Activated CD4-positive, alpha-beta T cell treated with anti-CD3 and anti-CD28 coated beads for 24 hours (primary cell): ENCODE data around the gene LITAFD.

Experiments used
- DNase-seq, 2 donors: peaks; one replicate each; pipeline ENCODE4 v3.0.0-alpha.2; 2020; ENCODE audit warnings: low read depth in 2 of 2

The LITAFD gene

DNA sequence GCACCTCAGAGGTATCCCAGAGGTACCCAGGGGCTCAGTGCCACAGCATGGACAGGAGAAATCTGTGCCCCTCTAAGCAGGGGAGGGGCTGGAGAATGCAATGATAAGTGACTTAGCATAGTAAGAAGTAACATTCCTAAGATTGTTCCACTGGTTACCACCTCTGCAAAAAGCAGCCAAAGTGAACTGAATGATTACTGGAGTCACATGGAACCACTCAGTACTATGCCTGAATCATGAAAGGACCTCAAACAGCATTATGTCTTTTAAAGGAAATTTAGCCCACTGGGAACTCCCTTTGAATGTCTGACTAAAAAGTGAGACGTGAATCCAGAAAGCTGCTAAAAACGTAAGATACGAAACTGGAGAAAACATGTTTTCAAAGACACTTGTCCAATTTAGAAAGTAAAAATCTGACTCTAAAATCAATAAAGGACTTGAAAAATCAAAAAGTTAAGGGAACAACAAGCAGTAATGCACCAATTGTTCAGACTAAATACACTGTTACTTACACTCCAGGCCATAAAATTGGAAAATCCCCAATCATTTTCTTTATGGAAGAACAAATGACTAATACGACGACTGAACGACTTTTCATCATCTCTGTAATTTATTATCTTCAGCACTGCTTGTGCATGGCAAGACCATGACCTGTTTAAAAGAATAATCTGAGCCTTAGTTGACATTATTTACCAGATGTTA lies 38.6 kb downstream of the LITAFD start:
- no peak for DNase-seq

DNA sequence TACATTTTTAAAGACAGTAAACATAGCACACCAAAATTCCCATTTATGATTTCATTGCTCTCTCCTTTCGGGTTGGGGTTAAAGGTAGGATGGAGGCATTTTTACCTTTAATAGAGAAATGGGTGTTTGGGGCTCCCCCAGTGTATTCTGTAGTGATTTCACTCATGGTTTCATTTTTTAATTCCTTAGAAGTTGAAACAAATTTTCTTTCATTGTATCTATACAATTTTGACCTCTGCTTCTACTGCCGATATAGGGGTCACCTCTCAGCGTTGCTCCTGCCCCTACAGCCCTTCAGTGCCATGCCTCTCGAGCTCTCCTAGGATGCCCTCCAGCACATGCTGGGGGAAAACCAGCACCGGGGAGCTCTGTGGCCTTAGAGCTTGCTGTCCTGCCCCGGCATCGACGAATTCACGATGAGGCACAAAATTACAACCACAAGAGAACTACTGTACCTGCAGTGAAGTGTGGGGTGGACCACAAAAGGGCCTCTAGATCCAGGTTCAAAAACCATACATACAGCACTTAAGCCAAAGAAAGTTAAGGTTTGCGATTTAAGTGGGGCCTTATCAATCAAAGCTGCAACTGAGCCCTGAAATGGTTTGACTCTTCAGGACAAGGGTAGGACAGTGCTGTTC lies 39.3 kb downstream of the LITAFD start:
- no peak for DNase-seq

DNA sequence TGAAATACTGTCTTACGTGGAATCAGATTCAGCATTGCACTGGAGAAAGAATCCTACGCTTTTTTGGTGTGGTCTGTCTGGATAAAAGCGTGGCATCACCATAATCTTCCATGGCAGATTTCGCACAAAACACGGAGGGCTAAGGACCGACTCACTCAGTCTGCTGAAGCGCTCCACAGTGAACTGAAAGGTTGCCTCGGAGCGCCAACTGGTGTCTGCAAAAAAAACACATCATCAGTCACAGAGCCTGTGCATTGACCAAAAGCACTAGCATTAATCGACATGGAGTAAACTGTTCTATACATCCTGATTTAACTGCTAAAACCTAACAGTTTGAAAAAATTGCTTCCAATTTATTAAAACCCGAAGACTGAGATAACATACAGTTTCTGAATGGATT lies 41.0 kb downstream of the LITAFD start:
- DNase-seq = no peak

DNA sequence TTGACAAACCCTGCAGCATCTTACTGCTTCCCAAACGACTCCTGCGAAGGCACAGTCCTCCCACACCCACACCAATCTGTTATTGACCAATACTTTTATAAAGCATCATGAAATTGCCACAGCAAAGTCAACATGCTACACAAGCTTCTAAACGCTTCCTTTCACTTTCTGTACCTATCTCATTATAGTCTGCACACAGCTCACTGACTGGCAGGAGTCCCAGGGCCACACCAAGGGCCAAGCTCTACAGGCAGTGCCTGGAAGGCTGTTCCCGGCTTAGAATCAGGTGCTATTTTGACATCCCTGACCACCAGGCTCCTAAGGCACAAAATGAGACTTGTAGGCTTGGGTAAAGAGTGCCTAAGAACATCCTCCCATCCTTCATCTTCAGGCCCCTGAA lies 42.1 kb downstream of the LITAFD start:
- no peak for DNase-seq

- DNase-seq = no peak
Observed at GRCh38 chr16:8925455-8925854, 43.3 kb downstream of the LITAFD start.

DNA sequence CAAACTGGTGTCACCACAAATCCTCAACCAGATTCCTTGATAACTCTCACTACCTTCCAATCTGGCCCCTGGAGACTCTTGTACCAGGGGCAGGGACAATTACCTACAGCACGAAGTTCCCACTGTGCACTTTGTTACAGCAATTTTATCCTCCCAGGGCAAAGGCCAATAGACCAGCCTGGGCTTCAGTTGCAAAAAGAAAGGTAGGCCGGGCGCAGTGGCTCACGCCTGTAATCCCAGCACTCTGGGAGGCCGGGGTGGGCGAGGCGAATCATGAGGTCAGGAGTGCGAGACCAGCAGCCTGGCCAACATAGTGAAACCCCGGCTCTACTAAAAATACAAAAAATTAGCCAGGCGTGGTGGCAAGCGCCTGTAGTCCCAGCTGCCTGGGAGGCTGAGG lies 44.7 kb downstream of the LITAFD start:
- DNase-seq = no peak

- DNase-seq = peak; percentile 7 to 29
Observed at GRCh38 chr16:8928467-8928957, 46.4 kb downstream of the LITAFD start.

GRCh38 chr16:8929086-8929748 lies 47.1 kb downstream of the LITAFD start:
- DNase-seq = no peak

GRCh38 chr16:8931859-8932258 lies 49.7 kb downstream of the LITAFD start:
- DNase-seq = peak; percentile 15 to 23

DNA sequence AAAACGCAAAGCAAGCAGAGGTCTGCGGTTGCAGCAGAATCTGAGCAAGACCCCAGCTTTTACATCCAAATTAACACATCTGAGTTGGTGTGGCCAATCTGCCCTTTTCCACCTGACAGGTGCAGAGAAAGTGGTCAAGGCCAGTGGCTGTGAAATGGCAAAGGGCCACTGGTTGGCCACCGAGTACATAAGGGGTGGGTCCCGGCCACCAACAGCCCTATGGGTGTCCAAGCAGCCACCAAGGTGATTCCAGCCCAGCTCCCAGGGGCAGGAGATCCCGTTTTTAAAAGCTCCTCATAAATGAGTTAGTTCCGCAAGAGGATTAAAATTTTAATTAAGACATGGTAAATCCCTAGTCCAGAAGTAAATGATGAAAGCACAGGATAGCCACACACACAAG lies 52.5 kb downstream of the LITAFD start:
- DNase-seq = no peak
